ENCODE data around the gene RHBDF1. TPM values are rescaled to one million over a fixed set of nuclear protein-coding genes. Genes with fewer than 3 reads are reported as not detected.
"Not testable (repeated sequence)": the region's sequence is repeated elsewhere in the genome, so short reads cannot be mapped to it uniquely, and the experiment has no call there.

Gene RHBDF1
- total and polyA plus RNA-seq, 10 of the 15 experiments (the other 5 are each of a cell fraction or from before 2014, with no cell fraction given), result 0.04 to 0.85 (median 0.36) TPM; not detected in 3

DNA sequence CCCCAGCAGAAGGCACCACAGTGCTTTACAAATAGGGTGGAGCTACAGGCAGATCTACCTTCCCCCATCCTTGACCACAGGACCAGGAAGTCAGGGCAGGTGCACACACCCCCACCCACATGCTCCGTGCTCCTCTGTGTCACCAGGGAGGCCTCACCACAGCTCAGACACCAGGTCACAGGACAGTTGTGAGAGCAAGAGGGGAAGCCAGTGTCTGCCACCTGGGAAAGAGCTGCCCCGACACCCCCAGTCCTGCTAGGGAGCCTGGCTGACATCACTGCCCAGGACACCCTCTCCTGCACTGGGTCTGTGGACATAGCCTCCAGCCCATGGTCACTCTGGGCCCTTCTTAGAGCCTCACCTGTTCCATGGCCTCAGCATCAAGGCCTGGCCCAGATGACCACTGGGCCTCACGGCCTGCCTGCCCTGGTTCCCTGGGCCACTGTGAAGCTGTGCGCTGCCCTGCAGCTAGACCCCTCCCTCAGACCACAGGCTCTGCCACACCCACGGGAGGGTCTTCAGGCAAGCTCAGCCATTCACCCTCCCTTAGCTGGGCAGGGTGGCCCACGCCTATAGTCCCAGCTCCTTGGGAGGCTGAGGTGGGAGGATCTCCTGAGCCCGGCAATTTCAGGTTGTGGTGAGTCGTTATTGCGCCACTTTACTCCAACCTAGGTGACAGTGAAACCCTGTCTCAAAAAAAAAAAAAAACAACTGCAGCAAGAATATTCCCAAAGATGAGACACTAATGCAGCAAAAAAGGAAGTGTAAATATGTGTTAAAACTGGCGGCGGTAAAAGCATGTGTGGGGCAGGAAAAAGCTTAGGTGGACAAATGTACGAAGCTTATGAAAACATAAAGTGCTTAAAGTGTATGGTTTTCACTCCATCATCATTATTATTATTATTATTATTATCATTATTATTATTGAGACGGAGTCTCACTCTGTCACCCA is 33.2 kb downstream of the RHBDF1 start (continued):
- TF ChIP-seq, protein P1, sequence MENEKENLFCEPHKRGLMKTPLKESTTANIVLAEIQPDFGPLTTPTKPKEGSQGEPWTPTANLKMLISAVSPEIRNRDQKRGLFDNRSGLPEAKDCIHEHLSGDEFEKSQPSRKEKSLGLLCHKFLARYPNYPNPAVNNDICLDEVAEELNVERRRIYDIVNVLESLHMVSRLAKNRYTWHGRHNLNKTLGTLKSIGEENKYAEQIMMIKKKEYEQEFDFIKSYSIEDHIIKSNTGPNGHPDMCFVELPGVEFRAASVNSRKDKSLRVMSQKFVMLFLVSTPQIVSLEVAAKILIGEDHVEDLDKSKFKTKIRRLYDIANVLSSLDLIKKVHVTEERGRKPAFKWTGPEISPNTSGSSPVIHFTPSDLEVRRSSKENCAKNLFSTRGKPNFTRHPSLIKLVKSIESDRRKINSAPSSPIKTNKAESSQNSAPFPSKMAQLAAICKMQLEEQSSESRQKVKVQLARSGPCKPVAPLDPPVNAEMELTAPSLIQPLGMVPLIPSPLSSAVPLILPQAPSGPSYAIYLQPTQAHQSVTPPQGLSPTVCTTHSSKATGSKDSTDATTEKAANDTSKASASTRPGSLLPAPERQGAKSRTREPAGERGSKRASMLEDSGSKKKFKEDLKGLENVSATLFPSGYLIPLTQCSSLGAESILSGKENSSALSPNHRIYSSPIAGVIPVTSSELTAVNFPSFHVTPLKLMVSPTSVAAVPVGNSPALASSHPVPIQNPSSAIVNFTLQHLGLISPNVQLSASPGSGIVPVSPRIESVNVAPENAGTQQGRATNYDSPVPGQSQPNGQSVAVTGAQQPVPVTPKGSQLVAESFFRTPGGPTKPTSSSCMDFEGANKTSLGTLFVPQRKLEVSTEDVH (IDR thresholded peaks at IDR 0.05; ENCODE audit: low read depth, partially characterized antibody), result no peak
- TF ChIP-seq TAF1 (IDR thresholded peaks at IDR 0.05; ENCODE audit: borderline replicate concordance, low read depth, low read length) (peak; percentile 35; the same call in 1 of the 2 replicates), NRF1 (conservative IDR thresholded peaks at IDR 0.05; ENCODE audit: low read depth, low read length) (no peak), CREB1 (IDR thresholded peaks at IDR 0.05; ENCODE audit: low read depth) (peak; percentile 51; the same call in 1 of the 2 replicates), IKZF2 (IDR thresholded peaks at IDR 0.05) (peak; percentile 71; a peak in 3 of 4 replicates), NFYA (IDR thresholded peaks at IDR 0.05; ENCODE audit: borderline replicate concordance, low read depth, low read length) (no peak), SUZ12 (IDR thresholded peaks at IDR 0.05; ENCODE audit: unreplicated experiment) (no peak), JUNB (IDR thresholded peaks at IDR 0.05) (no peak), BCL11A (IDR thresholded peaks at IDR 0.05; ENCODE audit: low read depth, low read length) (no peak)
- TF ChIP-seq, protein P2, sequence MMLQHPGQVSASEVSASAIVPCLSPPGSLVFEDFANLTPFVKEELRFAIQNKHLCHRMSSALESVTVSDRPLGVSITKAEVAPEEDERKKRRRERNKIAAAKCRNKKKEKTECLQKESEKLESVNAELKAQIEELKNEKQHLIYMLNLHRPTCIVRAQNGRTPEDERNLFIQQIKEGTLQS (IDR thresholded peaks at IDR 0.05; ENCODE audit: borderline replicate concordance, extremely low read depth, low read depth, low read length), result no peak

GRCh38 chr16:38206-38605 is 34.2 kb downstream of the RHBDF1 start:
- H3K4me2 ChIP-seq (ENCODE audit: control insufficient read depth, insufficient read depth); H3K4me3 ChIP-seq; ATAC-seq; H3K27me3 ChIP-seq (replicated peaks in 1 of 2; ENCODE audit: control insufficient read depth in 2 of 2, insufficient read depth in 2 of 2, low read length in 1 of 2); H3K79me2 ChIP-seq (ENCODE audit: control insufficient read depth, insufficient read depth, low read length); intact Hi-C loops (cut with micrococcal nuclease; ENCODE audit: unreplicated experiment); in situ Hi-C loops (cut with MboI); FAIRE-seq; BruUV-seq (replicated peaks); H4K20me1 ChIP-seq (ENCODE audit: control insufficient read depth, insufficient read depth); H3K9me3 ChIP-seq (replicated peaks; ENCODE audit: control insufficient read depth, insufficient read depth, low read length); H2AFZ ChIP-seq (ENCODE audit: control insufficient read depth, low read depth, low read length); H3K9ac ChIP-seq (ENCODE audit: control insufficient read depth, insufficient read depth, low read length); DNase-seq (ENCODE audit: low read depth, low spot score): not testable (repeated sequence)
- H3K27ac ChIP-seq (ENCODE audit: control insufficient read depth, insufficient read depth), result peak overlapping the region; percentile 33; the same call in 1 of the 2 replicates
- WGBS (ENCODE audit: insufficient coverage, insufficient replicate concordance, low lambda C conversion rate, missing lambda C conversion rate), result 93% methylated on average over 11 of the region's 11 CpGs
- peaks cover 3 to 13% of the 10 kb centered on the region in 2 experiments; a peak in 3 of 4 replicates for H3K36me3 ChIP-seq (ENCODE audit: control insufficient read depth in 2 of 2, insufficient read depth in 2 of 2, low read length in 1 of 2)
- peaks cover 34% of the 10 kb centered on the region for H3K4me1 ChIP-seq (ENCODE audit: control insufficient read depth, insufficient read depth, low read length)
- SMC1A ChIA-PET (ENCODE audit: uncharacterized antibody, unreplicated experiment), result interaction anchor here (2.7 kb wide), 1 partner anchor 15 kb away, joined by 10 read pairs; the partner anchor contains the start of genes POLR3K and SNRNP25
- POLR2A ChIA-PET, result interaction anchor here (1.4 to 2.4 kb wide), 2 partner anchors 15 to 46 kb away, joined by 4 to 18 read pairs; partner anchors contain the start of genes POLR3K and SNRNP25
- CTCF ChIA-PET, result interaction anchor here (0.6 to 3.4 kb wide), 5 partner anchors 15 to 204 kb away, joined by 3 to 19 read pairs (median 14); partner anchors contain the start of genes POLR3K and SNRNP25
- RAD21 ChIA-PET (ENCODE audit: unreplicated experiment), result interaction anchor here (0.6 to 3.2 kb wide), 3 partner anchors 11 to 15 kb away, joined by 4 to 22 read pairs (median 5); partner anchors contain the start of genes POLR3K and SNRNP25
